GM23338 (cell line): Measurements from ENCODE around the gene LTB4R. TPM values are rescaled to one million over a fixed set of nuclear protein-coding genes. Genes with fewer than 3 reads are reported as not detected.

Source experiments
- ATAC-seq: fragments of 200-7000 bp; cut with Tn5 transposase; 3 replicates; pipeline ENCODE4 v1.9.1; 2020
- DNase-seq: peaks from one replicate; pipeline ENCODE4 v3.0.0-alpha.2; 2015; ENCODE audit warnings: low spot score
- H2AFZ ChIP-seq: fragments of 200-600 bp; sonication (generic); 2 replicates; pipeline ENCODE4 v1.8.0; 2016; ENCODE audit warnings: antibody characterized with exemption, mild to moderate bottlenecking, moderate library complexity
- H3F3A ChIP-seq: fragments of 200-600 bp; sonication (generic); replicated peaks from 2 replicates; pipeline ENCODE4 v1.8.0; 2017; ENCODE audit warnings: antibody characterized with exemption, mixed run types, low read depth
- H3K27ac ChIP-seq: fragments of 200-600 bp; sonication (generic); 2 replicates; pipeline ENCODE4 v1.6.1; 2016; ENCODE audit warnings: low read depth
- H3K27me3 ChIP-seq: fragments of 200-600 bp; sonication (generic); 2 replicates; pipeline ENCODE4 v1.8.0; 2016; ENCODE audit warnings: mild to moderate bottlenecking, mixed run types, moderate library complexity; ENCODE audit not compliant: insufficient read depth
- H3K36me3 ChIP-seq: fragments of 200-600 bp; sonication (generic); 2 replicates; pipeline ENCODE4 v1.8.0; 2016; ENCODE audit warnings: mild to moderate bottlenecking; ENCODE audit not compliant: insufficient read depth
- H3K4me1 ChIP-seq: fragments of 200-600 bp; sonication (generic); 2 replicates; pipeline ENCODE4 v1.8.0; 2016; ENCODE audit warnings: mild to moderate bottlenecking, moderate library complexity; ENCODE audit not compliant: insufficient read depth
- H3K4me2 ChIP-seq: fragments of 200-600 bp; sonication (generic); 2 replicates; pipeline ENCODE4 v1.7.1; 2017; ENCODE audit warnings: mixed run types
- H3K4me3 ChIP-seq: fragments of 200-600 bp; sonication (generic); 2 replicates; pipeline ENCODE4 v1.6.1; 2016; ENCODE audit warnings: mixed run types
- H3K79me2 ChIP-seq: fragments of 200-600 bp; sonication (generic); replicated peaks from 2 replicates; pipeline ENCODE4 v1.8.0; 2017; ENCODE audit warnings: mild to moderate bottlenecking; ENCODE audit not compliant: insufficient read depth
- H3K9me2 ChIP-seq: fragments of 200-600 bp; sonication (generic); 2 replicates; pipeline ENCODE4 v1.8.0; 2017; ENCODE audit not compliant: insufficient read depth
- H4K20me1 ChIP-seq: fragments of 200-600 bp; sonication (generic); replicated peaks from 2 replicates; pipeline ENCODE4 v1.8.0; 2017; ENCODE audit warnings: mild to moderate bottlenecking; ENCODE audit not compliant: insufficient read depth
- H3K27ac Mint-ChIP-seq: 2 replicates; pipeline ENCODE4 v1.8.0; 2020; ENCODE audit warnings: inconsistent platforms, mild to moderate bottlenecking, moderate library complexity, mixed read lengths
- H3K27me3 Mint-ChIP-seq: 3 replicates; pipeline ENCODE4 v1.8.0; 2022; ENCODE audit warnings: low read depth, mild to moderate bottlenecking, moderate library complexity, mixed read lengths, inconsistent platforms; ENCODE audit not compliant: insufficient read depth, poor library complexity
- H3K36me3 Mint-ChIP-seq: 3 replicates; pipeline ENCODE4 v1.8.0; 2021; ENCODE audit warnings: low read depth, mild to moderate bottlenecking, inconsistent platforms, moderate library complexity, mixed read lengths
- H3K4me1 Mint-ChIP-seq: 3 replicates; pipeline ENCODE4 v1.8.0; 2020; ENCODE audit warnings: mild to moderate bottlenecking, inconsistent platforms, mixed read lengths
- H3K4me3 Mint-ChIP-seq: 3 replicates; pipeline ENCODE4 v1.8.0; 2021; ENCODE audit warnings: moderate library complexity, mild to moderate bottlenecking, inconsistent platforms, mixed read lengths
- H3K9me3 Mint-ChIP-seq: 3 replicates; pipeline ENCODE4 v1.8.0; 2020; ENCODE audit warnings: moderate library complexity, mild to moderate bottlenecking, inconsistent platforms, mixed read lengths
- CREB1 ChIP-seq: fragments of 250-450 bp; sonication (Bioruptor Pico); IDR thresholded peaks from 2 replicates; pipeline ENCODE4 v1.5.0; 2020; ENCODE audit warnings: low read depth, mild to moderate bottlenecking, moderate library complexity
- ETS1 ChIP-seq: IDR thresholded peaks from 2 replicates; pipeline ENCODE4 v1.6.1; 2016; ENCODE audit warnings: antibody characterized with exemption
- EZH2 ChIP-seq: fragments of 200-600 bp; sonication (generic); IDR thresholded peaks from one replicate; pipeline ENCODE4 v1.8.0; 2017; ENCODE audit warnings: antibody characterized with exemption, mild to moderate bottlenecking, low read depth; ENCODE audit not compliant: unreplicated experiment
- EZH2phosphoT487 ChIP-seq: fragments of 200-600 bp; sonication (generic); IDR thresholded peaks from one replicate; pipeline ENCODE4 v1.8.1; 2018; ENCODE audit warnings: antibody characterized with exemption; ENCODE audit not compliant: unreplicated experiment
- JUNB ChIP-seq: IDR thresholded peaks from one replicate; pipeline ENCODE4 v1.6.1; 2016; ENCODE audit warnings: antibody characterized with exemption; ENCODE audit not compliant: unreplicated experiment
- NANOG ChIP-seq: IDR thresholded peaks from 2 replicates; pipeline ENCODE4 v1.6.1; 2016; ENCODE audit warnings: antibody characterized with exemption, borderline replicate concordance
- POLR2AphosphoS5 ChIP-seq: IDR thresholded peaks from 2 replicates; pipeline ENCODE4 v1.6.1; 2016; ENCODE audit warnings: antibody characterized with exemption, low read depth
- REST ChIP-seq: IDR thresholded peaks from one replicate; pipeline ENCODE4 v1.6.1; 2018; ENCODE audit warnings: antibody characterized with exemption; ENCODE audit not compliant: unreplicated experiment
- STAT1 ChIP-seq: IDR thresholded peaks from one replicate; pipeline ENCODE4 v1.6.1; 2016; ENCODE audit warnings: antibody characterized with exemption; ENCODE audit not compliant: unreplicated experiment
- ZNF114 ChIP-seq: fragments of 250-450 bp; sonication (Bioruptor Pico); IDR thresholded peaks from 2 replicates; pipeline ENCODE4 v1.5.0; 2020; ENCODE audit warnings: mild to moderate bottlenecking, moderate library complexity
- ZNF331 ChIP-seq: fragments of 250-450 bp; sonication (Bioruptor Pico); IDR thresholded peaks from 2 replicates; pipeline ENCODE4 v1.5.0; 2020; ENCODE audit warnings: low read depth, mild to moderate bottlenecking, moderate library complexity
- polyA plus RNA-seq: library from polyadenylated mRNA; unstranded; fragments of >200 nt; fragmentation: Nextera tagmentation; extraction: Ambion mirVana; gene quantifications from 2 replicates; pipeline ENCODE4 v1.2.1, GENCODE V29; 2016
- total RNA-seq: library from RNA; depleted of rRNA; stranded (reverse); fragments of >200 nt; shearing (Covaris generic); gene quantifications from 2 replicates; pipeline ENCODE4 v1.2.3, GENCODE V29; 2014
- TF ChIP-seq, protein P1 (sequence below): fragments of 250-450 bp; sonication (Bioruptor Pico); IDR thresholded peaks from 2 replicates; pipeline ENCODE4 v1.5.0; 2020; ENCODE audit warnings: mild to moderate bottlenecking, moderate library complexity
- TF ChIP-seq, protein P2 (sequence below), 2 experiments: fragments of 200-600 bp in 1 of 2; sonication (generic) in 1 of 2; conservative IDR thresholded peaks; 2 replicates each; pipeline versions ENCODE4 v1.5.1 to v1.6.1; 2016 to 2017; ENCODE audit warnings: antibody characterized with exemption in 2 of 2, low read depth in 2 of 2, mild to moderate bottlenecking in 2 of 2, moderate library complexity in 1 of 2

Gene LTB4R
- total and polyA plus RNA-seq, 2 experiments from 2014 or later: 2.1 to 4.7 TPM

DNA sequence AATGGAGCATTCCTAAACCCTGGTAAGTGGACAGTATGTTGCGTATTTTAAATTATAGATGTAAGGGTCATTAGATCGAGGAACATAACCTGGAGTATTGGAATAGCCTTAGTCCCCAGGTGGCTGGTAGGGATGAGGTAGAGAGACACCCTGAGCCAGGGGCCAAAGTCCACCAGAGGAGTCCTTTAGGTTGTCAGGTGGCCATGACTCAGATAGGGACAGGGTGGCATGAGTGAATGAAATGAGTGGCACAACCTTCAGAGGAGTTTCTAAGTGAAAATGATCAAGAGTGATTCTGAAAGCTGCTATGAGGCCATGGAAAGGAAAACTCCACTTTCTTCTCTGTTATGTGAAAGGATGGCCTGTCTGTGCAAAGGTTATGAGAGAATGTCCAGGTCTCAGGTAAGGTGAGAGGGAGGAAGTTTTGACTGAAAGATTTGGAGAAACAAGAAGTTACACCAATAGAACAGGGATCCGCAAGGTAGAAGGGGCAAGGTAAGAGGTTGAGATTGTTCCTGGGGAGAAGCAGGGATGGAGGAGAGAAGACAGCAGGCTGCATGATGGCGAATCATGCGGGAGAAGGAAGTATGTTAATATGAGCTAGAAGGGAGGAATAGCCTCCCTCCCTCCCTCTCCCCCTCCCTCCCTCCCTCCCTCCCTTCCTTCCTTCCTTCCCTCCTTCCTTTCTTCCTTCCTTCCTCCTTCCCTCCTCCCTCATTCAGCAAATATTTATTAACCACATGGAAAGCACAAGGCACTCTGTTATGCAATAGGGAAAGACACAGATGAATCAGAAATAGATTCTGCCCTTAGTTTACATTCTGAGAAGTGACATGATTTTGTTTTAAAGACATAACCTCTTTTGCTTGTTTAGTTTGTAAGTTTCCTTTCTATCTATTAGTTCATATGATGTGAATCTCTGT, 42.5 kb downstream of the LTB4R start:
- peaks cover 65% of the 10 kb centered on the region for H3K27me3 ChIP-seq
- Mint-ChIP-seq H3K27ac (no peak overlapping the region), H3K4me1 (no peaks in the 10 kb centered on the region), H3K4me3 (no peak overlapping the region), H3K9me3 (no peaks in the 10 kb centered on the region), H3K36me3 (no peaks in the 10 kb centered on the region), H3K27me3 (peaks cover 20% of the 10 kb centered on the region)
- H3K4me1 ChIP-seq: no peaks in the 10 kb centered on the region
- no peak overlapping the region for H3K4me2 ChIP-seq
- H3K79me2 ChIP-seq: no peaks in the 10 kb centered on the region
- ATAC-seq (no peak), DNase-seq (no peak)
- no peaks in the 10 kb centered on the region for H3K9me2 ChIP-seq
- H3K4me3 ChIP-seq: no peak overlapping the region
- TF ChIP-seq EZH2phosphoT487 (no peak), CREB1 (CRISPR knock-in tag) (no peak), EZH2 (no peak), NANOG (no peak), STAT1 (no peak), ZNF114 (CRISPR knock-in tag) (no peak), ETS1 (no peak), POLR2AphosphoS5 (no peak), ZNF331 (no peak), REST (no peak), JUNB (no peak)
- TF ChIP-seq, protein P1, sequence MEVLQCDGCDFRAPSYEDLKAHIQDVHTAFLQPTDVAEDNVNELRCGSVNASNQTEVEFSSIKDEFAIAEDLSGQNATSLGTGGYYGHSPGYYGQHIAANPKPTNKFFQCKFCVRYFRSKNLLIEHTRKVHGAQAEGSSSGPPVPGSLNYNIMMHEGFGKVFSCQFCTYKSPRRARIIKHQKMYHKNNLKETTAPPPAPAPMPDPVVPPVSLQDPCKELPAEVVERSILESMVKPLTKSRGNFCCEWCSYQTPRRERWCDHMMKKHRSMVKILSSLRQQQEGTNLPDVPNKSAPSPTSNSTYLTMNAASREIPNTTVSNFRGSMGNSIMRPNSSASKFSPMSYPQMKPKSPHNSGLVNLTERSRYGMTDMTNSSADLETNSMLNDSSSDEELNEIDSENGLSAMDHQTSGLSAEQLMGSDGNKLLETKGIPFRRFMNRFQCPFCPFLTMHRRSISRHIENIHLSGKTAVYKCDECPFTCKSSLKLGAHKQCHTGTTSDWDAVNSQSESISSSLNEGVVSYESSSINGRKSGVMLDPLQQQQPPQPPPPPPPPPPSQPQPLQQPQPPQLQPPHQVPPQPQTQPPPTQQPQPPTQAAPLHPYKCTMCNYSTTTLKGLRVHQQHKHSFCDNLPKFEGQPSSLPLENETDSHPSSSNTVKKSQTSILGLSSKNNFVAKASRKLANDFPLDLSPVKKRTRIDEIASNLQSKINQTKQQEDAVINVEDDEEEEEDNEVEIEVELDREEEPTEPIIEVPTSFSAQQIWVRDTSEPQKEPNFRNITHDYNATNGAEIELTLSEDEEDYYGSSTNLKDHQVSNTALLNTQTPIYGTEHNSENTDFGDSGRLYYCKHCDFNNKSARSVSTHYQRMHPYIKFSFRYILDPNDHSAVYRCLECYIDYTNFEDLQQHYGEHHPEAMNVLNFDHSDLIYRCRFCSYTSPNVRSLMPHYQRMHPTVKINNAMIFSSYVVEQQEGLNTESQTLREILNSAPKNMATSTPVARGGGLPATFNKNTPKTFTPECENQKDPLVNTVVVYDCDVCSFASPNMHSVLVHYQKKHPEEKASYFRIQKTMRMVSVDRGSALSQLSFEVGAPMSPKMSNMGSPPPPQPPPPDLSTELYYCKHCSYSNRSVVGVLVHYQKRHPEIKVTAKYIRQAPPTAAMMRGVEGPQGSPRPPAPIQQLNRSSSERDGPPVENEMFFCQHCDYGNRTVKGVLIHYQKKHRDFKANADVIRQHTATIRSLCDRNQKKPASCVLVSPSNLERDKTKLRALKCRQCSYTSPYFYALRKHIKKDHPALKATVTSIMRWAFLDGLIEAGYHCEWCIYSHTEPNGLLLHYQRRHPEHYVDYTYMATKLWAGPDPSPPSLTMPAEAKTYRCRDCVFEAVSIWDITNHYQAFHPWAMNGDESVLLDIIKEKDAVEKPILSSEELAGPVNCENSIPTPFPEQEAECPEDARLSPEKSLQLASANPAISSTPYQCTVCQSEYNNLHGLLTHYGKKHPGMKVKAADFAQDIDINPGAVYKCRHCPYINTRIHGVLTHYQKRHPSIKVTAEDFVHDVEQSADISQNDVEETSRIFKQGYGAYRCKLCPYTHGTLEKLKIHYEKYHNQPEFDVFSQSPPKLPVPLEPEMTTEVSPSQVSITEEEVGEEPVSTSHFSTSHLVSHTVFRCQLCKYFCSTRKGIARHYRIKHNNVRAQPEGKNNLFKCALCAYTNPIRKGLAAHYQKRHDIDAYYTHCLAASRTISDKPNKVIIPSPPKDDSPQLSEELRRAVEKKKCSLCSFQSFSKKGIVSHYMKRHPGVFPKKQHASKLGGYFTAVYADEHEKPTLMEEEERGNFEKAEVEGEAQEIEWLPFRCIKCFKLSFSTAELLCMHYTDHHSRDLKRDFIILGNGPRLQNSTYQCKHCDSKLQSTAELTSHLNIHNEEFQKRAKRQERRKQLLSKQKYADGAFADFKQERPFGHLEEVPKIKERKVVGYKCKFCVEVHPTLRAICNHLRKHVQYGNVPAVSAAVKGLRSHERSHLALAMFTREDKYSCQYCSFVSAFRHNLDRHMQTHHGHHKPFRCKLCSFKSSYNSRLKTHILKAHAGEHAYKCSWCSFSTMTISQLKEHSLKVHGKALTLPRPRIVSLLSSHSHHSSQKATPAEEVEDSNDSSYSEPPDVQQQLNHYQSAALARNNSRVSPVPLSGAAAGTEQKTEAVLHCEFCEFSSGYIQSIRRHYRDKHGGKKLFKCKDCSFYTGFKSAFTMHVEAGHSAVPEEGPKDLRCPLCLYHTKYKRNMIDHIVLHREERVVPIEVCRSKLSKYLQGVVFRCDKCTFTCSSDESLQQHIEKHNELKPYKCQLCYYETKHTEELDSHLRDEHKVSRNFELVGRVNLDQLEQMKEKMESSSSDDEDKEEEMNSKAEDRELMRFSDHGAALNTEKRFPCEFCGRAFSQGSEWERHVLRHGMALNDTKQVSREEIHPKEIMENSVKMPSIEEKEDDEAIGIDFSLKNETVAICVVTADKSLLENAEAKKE (CRISPR knock-in tag): no peak
- TF ChIP-seq, protein P2, sequence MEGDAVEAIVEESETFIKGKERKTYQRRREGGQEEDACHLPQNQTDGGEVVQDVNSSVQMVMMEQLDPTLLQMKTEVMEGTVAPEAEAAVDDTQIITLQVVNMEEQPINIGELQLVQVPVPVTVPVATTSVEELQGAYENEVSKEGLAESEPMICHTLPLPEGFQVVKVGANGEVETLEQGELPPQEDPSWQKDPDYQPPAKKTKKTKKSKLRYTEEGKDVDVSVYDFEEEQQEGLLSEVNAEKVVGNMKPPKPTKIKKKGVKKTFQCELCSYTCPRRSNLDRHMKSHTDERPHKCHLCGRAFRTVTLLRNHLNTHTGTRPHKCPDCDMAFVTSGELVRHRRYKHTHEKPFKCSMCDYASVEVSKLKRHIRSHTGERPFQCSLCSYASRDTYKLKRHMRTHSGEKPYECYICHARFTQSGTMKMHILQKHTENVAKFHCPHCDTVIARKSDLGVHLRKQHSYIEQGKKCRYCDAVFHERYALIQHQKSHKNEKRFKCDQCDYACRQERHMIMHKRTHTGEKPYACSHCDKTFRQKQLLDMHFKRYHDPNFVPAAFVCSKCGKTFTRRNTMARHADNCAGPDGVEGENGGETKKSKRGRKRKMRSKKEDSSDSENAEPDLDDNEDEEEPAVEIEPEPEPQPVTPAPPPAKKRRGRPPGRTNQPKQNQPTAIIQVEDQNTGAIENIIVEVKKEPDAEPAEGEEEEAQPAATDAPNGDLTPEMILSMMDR (conservative IDR thresholded peaks at IDR 0.05; ENCODE audit: low read depth in 2 of 2): no peak
- no peak overlapping the region for H3K27ac ChIP-seq
- no peak overlapping the region for H2AFZ ChIP-seq
- H3F3A ChIP-seq: no peaks in the 10 kb centered on the region
- H4K20me1 ChIP-seq: no peaks in the 10 kb centered on the region; the same call in 1 of the 2 replicates
- no peaks in the 10 kb centered on the region for H3K36me3 ChIP-seq
